GM18511 (cell line): ENCODE results near the gene PPFIA1.
"Not testable (repeated sequence)": the region's sequence is repeated elsewhere in the genome, so short reads cannot be mapped to it uniquely, and the experiment has no call there.

Source experiments
- ATAC-seq: cut with Tn5 transposase; IDR thresholded peaks from one replicate; pipeline ENCODE4 v1.9.1; 2021; ENCODE audit warnings: mild to moderate bottlenecking, moderate library complexity; ENCODE audit not compliant: unreplicated experiment

Gene PPFIA1

GRCh38 chr11:70295166-70295565, 24.7 kb downstream of the PPFIA1 start:
- not testable (repeated sequence) for ATAC-seq

GRCh38 chr11:70296681-70297080, 26.2 kb downstream of the PPFIA1 start:
- ATAC-seq: no peak

DNA sequence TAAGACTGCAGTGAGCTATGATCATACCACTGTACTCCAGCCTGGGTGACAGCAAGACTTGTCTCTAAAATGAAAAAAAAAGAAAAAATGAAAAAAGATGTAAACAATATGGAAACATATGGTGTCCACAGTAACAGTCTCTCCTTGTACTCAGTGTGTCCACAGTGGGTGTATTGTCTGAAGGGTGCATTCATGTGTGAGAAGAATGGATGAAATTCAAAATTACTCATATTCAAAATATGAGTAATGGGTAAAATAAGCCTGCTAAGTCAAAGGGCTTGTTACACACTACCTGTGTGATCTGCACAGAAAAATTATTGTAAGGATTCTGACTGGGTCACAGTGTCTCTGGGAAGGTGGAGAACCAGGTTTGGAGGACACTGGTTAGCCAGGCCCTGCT, 26.9 kb downstream of the PPFIA1 start:
- ATAC-seq: no peak

GRCh38 chr11:70298243-70298915, 27.9 kb downstream of the PPFIA1 start:
- no peak for ATAC-seq

- ATAC-seq: no peak
Measured at GRCh38 chr11:70299636-70300035, 29.1 kb downstream of the PPFIA1 start.

DNA sequence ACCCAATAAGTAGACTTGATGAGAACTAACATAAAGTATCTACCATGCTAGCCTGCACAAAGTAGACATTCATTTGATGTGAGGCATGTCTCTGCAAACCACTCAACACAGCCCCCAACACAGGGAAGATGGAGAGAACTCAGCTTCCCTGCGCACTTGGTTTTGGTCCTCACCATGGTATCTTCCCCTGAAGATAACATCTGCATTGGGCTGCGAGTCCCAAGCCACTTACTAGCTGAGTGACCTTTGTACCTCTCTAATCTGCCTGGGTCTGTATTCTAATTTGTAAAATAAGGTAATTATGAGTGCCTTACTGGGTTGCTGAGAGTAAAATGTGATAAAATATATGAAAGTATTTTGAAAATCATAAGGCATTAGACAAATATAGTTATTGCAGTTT, 30.7 kb downstream of the PPFIA1 start:
- ATAC-seq: no peak

DNA sequence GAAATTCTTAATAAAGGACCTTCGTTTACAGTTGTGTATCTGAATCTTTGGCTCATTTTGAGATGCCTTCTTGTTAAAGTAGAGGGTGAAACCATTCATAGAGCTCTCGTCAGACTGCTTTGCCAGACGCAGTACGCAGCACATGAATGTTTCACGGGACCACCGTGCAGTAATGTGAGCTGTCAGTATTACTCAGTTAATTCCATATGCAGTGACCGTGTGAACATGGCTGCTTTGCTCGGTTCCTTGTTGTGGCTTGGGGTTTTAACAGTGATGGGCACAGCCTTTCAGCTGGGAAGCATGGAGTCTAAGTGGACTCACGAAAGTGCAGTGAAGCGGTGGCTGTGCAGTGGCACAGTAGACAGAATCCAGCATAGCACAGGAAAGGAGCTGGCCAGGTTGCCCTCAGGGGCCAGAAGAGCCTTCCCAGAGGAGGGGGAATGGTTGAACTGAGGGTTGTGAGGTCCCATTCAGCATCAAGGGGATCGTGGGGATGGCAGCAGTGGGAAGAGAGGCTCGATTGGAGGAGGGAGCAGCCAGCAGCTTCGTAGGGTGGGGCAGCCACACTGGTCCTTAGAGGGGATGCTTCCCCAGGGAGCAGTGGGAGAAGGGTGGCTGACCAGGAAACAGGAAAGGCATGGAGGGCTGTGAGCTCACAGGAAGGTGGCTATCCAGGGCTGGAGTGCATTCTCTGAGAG, 31.4 kb downstream of the PPFIA1 start:
- no peak for ATAC-seq

- ATAC-seq: no peak
Measured at GRCh38 chr11:70302419-70302752, 31.9 kb downstream of the PPFIA1 start.

DNA sequence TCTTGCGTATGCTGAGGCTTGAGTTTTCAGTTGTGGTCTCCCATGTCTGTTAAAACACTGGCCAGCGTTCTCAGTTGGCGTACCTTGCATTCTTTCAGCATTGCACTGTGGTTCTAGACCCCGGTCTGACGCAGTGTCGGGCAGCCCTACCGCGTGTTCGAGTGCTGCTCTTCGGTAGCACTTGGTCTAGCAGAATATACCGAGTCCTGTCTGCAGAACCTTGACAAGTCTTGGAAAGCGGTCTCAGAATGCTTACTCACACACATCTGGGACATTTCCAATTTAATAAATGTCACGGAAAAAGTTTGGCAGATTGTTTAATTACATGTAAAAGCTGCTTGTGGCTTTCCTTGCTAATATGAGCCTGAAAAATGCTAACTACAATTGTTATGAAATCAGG, 32.6 kb downstream of the PPFIA1 start:
- no peak for ATAC-seq

DNA sequence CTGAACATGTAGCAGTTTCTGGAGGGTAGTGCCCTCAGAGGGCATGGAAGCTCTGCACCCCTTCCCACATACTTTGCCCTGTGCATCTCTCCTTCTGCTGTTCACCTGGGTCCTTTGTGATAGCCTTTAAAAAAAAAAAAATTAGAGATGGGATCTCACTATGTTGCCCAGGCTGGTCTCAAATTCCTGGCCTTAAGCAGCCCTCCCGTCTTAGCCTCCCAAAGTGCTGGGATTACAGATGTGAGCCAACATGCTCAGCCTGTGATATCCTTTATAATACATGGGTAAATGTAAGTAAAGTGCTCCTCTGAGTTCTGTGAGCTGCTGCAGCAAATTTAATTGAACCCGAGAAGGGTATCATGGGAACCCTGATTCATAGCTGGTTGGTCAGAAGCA, 33.7 kb downstream of the PPFIA1 start:
- no peak for ATAC-seq

GRCh38 chr11:70305501-70305900, 35.0 kb downstream of the PPFIA1 start:
- ATAC-seq: no peak

DNA sequence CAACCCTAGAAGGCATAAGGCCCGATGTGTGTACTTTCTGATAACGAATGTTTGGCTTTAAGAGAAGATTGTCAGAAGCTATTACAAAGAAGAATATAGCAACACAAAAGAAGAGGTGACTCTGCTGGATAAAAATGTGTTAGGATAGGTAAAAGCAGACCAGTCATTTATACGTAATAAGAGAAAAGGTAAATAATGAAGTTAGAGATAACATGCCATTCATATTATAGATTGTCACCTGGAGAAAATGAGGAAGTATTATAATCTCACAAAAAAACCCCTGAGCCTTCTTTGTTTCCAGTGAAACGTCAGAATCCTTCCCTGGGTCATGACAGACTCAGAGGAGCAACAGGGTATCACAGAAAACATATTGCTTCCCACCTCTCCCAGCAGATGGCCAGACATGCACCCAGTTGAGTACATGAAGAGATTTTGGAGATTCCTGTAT, 36.1 kb downstream of the PPFIA1 start:
- no peak for ATAC-seq

- no peak for ATAC-seq
Measured at GRCh38 chr11:70307176-70307575, 36.7 kb downstream of the PPFIA1 start.

DNA sequence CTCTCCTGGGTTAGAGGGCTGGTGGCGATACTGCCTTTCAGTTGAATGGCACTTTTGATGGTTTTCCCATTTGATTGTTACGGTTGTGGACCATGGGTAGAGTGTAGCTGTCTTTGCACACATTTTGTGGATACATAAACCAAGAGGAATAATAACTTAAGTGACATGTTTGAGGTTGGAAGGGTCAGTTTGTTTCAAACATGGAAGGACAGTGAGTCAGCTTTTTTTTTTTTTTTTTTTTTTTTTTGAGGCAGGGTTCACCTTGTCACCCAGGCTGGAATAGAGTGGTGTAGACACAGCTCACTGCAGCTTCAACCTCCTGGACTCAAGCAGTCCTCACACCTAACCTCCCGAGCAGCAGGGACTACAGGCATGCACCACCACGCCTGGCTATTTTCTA, 41.1 kb downstream of the PPFIA1 start:
- ATAC-seq: no peak

DNA sequence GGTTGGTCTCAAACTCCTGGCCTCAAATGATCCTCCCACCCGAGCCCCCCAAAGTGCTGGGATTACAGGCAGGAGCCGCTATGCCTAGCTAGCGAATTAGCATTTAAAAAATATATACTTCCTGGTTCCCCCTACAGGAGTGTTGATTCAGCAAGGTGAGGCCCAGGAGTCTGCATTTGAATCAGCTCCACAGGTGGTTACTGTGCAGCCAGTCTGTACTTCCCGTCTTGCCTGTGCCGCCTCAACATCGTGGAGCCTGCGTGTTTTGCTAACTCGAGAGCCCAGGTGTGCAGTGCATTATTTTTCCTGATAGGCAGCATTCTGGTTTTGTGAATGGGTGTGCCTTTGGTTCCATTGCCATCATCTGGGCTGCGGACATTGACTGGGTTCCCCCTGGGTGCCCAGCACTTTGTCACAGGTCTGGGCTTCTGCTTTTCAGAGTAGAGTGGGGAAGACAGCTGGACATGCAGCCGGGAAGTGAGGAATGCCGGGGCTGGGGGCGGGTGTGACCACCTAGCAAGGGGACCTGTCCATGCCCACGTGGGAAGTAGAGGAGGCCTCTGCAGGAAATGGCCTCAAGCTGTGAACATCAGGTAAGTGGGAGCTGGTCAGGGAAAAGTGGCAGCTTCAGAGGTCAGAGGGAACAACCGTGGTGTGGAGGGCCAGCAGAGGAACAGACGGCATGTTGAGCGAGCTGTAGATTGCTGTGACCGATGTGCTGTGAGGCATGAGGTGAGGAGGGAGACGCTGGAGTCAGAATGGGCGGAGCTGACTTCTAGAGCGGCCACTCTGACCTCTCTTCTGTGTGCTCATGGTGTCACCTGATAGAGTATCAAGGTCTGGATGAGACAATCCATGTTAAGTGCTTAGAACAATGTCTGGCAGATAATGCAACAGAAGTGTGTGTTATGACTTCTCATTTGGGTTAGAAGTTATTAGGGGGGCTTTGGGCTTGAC, 42.2 kb downstream of the PPFIA1 start:
- no peak for ATAC-seq

GRCh38 chr11:70313945-70314344, 43.5 kb downstream of the PPFIA1 start:
- no peak for ATAC-seq

DNA sequence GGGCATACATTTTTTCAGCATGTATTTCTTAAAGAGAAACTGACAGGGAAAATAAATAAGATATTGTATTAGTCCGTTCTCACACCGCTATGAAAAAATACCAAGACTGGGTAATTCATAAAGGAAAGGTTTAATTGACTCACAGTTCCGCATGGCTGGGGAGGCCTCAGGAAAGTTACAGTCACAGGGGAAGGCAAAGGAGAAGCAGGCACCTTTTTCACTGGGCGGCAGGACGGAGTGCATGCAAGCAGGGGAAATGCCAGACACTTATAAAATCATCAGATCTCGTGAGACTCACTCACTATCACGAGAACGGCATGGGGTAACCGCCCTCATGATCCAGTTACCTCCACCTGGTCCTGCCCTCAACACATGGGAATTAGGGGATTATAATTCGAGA, 44.2 kb downstream of the PPFIA1 start:
- ATAC-seq: no peak

DNA sequence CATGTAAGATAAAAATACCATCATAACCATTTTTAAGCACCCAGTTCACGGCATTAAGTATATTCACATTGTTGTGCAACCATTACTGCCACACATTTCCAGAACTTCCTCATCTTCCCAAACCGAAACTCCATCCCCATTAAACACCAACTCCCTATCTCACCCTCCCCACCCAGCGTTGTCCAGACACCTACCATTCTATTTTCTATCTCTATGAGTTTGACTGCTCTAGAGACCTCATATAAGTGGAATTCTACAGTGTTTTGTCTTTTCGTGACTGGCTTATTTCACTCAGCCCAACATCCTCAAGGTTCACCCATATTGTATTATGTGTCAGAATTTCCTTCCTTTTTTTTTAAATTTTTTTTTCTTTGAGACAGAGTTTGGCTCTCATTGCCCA, 45.2 kb downstream of the PPFIA1 start:
- no peak for ATAC-seq

DNA sequence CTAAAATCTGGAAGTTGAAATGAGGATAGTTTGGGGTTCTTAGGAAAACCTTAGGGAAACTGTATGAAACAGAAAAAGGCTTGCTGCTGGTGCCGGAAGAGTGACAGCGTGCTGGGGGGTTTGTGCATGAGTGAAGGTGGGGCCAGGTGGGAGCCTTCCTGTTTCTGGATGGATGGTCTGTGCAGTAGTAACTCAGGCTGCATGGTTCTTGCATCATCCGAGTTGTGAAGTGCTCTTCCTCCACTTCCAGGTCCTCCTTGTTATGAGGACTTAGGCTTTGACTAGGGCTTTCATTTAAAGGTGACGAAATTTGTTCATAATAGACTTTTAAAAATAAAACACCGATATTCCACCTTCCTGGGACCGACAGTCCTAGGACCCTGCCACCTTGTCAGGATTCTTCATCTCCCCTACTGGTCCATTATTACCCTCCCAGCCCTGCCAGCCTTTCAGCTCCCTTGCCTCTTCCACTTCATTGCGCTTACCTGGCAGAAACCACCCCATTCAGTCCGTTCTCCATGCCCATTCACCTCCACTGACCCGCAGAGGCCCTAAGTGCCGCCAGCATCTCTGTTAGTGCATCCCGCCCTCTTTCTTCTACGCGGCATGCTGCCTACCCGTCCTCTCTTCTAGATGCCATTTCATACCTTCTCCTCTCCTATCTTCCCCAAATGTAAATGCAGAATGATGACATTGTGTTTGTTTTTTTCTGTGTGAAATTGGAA, 47.3 kb downstream of the PPFIA1 start:
- ATAC-seq: no peak

GRCh38 chr11:70319396-70320076, 49.0 kb downstream of the PPFIA1 start:
- ATAC-seq: no peak
